ENCODE data around the gene MALT1.

Gene MALT1

DNA sequence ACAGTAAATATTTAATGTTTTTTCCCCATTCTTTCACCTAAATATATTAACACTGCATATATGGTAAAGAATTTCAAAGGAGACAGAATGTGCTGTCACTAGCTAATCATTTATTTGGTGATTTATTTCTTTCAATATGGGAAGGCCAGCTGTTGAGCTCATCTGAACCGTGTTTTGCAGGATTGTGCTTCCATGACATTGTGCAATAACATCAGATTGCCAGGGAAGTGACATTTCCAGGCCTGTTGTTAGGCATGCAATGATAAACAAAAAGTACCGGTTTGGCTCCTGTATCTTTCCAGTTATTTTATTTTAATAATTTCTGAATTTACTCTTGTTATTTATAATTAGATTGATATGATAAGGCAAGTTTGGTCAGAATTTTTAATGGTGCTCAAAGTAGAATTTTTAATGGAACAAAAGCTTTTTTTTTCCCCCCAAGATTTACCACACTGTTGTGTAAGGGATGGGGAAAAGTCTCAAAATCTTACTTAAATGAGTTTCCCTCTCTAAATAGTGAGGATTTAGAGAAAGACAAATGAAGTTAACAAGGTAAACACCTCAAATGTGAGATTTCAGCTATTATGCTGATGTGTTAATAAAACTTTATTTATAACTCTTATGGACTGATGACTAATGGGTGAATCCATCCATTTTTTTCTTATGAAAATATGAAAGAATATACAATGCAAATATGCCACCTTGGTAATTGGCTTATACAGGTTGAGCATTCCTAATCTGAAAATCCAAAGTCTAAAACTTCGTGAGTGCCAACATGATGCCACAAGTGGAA lies 52.7 kb downstream of the MALT1 start:
- no peak for DNase-seq (ENCODE audit: low read depth)
- no peak overlapping the region for H3K4me3 ChIP-seq (ENCODE audit: low read depth, low read length)
- in situ Hi-C loops (cut with HindIII; ENCODE audit: low sequenced_read_pairs) = no loop called here
- no peak for TF ChIP-seq CTCF (IDR thresholded peaks at IDR 0.05; ENCODE audit: low read depth, low read length, missing control alignments)

- no peak overlapping the region for H3K4me3 ChIP-seq (ENCODE audit: low read depth, low read length)
- no peak for DNase-seq (ENCODE audit: low read depth)
- in situ Hi-C loops (cut with HindIII; ENCODE audit: low sequenced_read_pairs) = no loop called here
- no peak for TF ChIP-seq CTCF (IDR thresholded peaks at IDR 0.05; ENCODE audit: low read depth, low read length, missing control alignments)
Observed at GRCh38 chr18:58726671-58727070, 55.4 kb downstream of the MALT1 start.

- TF ChIP-seq CTCF (IDR thresholded peaks at IDR 0.05; ENCODE audit: low read depth, low read length, missing control alignments) = no peak
- H3K4me3 ChIP-seq (ENCODE audit: low read depth, low read length) = no peak overlapping the region
- peak; percentile 11 for DNase-seq (ENCODE audit: low read depth)
- in situ Hi-C loops (cut with HindIII; ENCODE audit: low sequenced_read_pairs) = no loop called here
Observed at GRCh38 chr18:58727776-58728500, 56.7 kb downstream of the MALT1 start.

DNA sequence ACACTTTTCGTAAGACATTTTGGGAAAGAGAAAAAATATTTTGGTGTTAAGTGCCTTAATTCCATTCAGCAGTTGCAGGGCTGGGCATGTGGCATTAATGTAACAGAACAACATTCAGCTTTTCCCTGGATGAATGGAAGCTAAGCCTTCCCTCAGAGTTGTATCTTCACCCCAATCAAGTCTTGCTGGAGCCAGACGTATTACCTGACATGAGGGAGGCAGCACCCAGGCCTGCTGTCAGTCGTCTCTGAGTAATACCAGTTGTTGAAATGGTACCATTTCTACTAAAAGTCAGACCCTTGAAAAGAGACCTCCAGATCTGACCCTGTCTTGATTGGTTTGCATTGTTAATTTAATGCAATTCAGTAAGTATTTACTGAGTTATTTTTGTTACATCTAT lies 57.5 kb downstream of the MALT1 start:
- no peak for TF ChIP-seq CTCF (IDR thresholded peaks at IDR 0.05; ENCODE audit: low read depth, low read length, missing control alignments)
- H3K4me3 ChIP-seq (ENCODE audit: low read depth, low read length) = no peak overlapping the region
- no peak for DNase-seq (ENCODE audit: low read depth)
- in situ Hi-C loops (cut with HindIII; ENCODE audit: low sequenced_read_pairs) = no loop called here

- TF ChIP-seq CTCF (IDR thresholded peaks at IDR 0.05; ENCODE audit: low read depth, low read length, missing control alignments) = no peak
- no peak overlapping the region for H3K4me3 ChIP-seq (ENCODE audit: low read depth, low read length)
- no peak for DNase-seq (ENCODE audit: low read depth)
- in situ Hi-C loops (cut with HindIII; ENCODE audit: low sequenced_read_pairs) = no loop called here
Observed at GRCh38 chr18:58730618-58731017, 59.4 kb downstream of the MALT1 start.

DNA sequence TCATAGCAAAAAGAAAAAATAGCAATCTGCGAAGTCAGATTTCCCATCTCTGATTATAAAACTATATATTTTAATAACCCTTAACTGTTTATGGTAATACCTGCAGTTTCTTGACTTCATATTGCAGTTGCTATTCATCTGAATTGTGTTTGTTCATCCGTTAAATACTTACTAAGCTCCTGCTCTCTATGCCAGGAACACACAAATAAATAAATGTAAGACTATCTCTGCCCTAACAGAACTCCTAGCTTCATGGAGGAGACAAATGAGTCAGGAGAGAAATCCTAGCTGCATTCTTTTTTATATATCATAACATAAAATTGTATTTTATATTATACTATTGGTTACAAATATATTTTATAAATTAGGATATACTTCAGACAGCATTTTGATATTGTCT lies 61.2 kb downstream of the MALT1 start:
- in situ Hi-C loops (cut with HindIII; ENCODE audit: low sequenced_read_pairs) = no loop called here
- H3K4me3 ChIP-seq (ENCODE audit: low read depth, low read length) = no peak overlapping the region
- DNase-seq (ENCODE audit: low read depth) = no peak
- TF ChIP-seq CTCF (IDR thresholded peaks at IDR 0.05; ENCODE audit: low read depth, low read length, missing control alignments) = no peak

All from astrocyte of the cerebellum (primary cell).